ENCODE results near the gene STARD13.

GRCh38 chr13:33199289-33199850 lies 86.2 kb downstream of the STARD13 start:
- TF ChIP-seq CTCF (IDR thresholded peaks at IDR 0.05) (no peak), ZFX (IDR thresholded peaks at IDR 0.05; ENCODE audit: borderline replicate concordance) (no peak)
